K562 (cell line): Measurements from ENCODE around the gene LMOD1. TPM values are rescaled to one million over a fixed set of nuclear protein-coding genes. Genes with fewer than 3 reads are reported as not detected.

Experiments
- CEBPB ChIP-seq: fragments of 450-650 bp; IDR thresholded peaks from 2 replicates; pipeline ENCODE4 v1.6.1; 2016; ENCODE audit warnings: missing genetic modification characterization, missing compliant biosample characterization
- HNRNPL ChIP-seq: fragments of 200-400 bp; formaldehyde crosslinking; IDR thresholded peaks from 2 replicates; pipeline ENCODE4 v1.6.1; 2017; ENCODE audit warnings: low read depth, mild to moderate bottlenecking, low read length
- MYC ChIP-seq, 2 experiments: fragments of 250-450 bp in 1 of 2; sonication (Bioruptor Pico) in 1 of 2; IDR thresholded peaks; 2 replicates each; pipeline versions ENCODE4 v1.5.1 to v1.6.1; 2012 to 2021; ENCODE audit warnings: low read depth in 2 of 2, borderline replicate concordance in 1 of 2, improper control_type of control experiment in 1 of 2, low read length in 1 of 2, mild to moderate bottlenecking in 1 of 2, moderate library complexity in 1 of 2
- NFATC3 ChIP-seq: fragments of 450-650 bp; IDR thresholded peaks from 2 replicates; pipeline ENCODE4 v1.6.1; 2017; ENCODE audit warnings: mild to moderate bottlenecking
- NONO ChIP-seq, 2 experiments: fragments of 200-400 bp in 1 of 2; fragments of 450-650 bp in 1 of 2; formaldehyde crosslinking in 1 of 2; IDR thresholded peaks; 2 replicates each; pipeline ENCODE4 v1.6.1; 2017; ENCODE audit warnings: low read depth in 2 of 2, mild to moderate bottlenecking in 2 of 2, moderate library complexity in 2 of 2, low read length in 1 of 2
- PHB2 ChIP-seq: fragments of 450-650 bp; IDR thresholded peaks from 2 replicates; pipeline ENCODE4 v1.6.1; 2017; ENCODE audit warnings: low read depth
- TCF3 ChIP-seq: sonication (generic); formaldehyde crosslinking; IDR thresholded peaks from 2 replicates; pipeline ENCODE4 v1.4.0; 2020; ENCODE audit warnings: mild to moderate bottlenecking, missing genetic modification reagents
- TCF7L2 ChIP-seq: fragments of 150-350 bp; IDR thresholded peaks from 2 replicates; pipeline ENCODE4 v1.6.1; 2016; ENCODE audit warnings: low read depth, mild to moderate bottlenecking, low read length, moderate library complexity
- TOE1 ChIP-seq, 2 experiments: fragments of 450-650 bp in 1 of 2; sonication (generic) in 1 of 2; formaldehyde crosslinking in 1 of 2; IDR thresholded peaks; 2 replicates each; pipeline versions ENCODE4 v1.7.1 to v1.8.0; 2016 to 2022; ENCODE audit warnings: borderline replicate concordance in 2 of 2, mild to moderate bottlenecking in 2 of 2, antibody characterized with exemption in 1 of 2, inconsistent platforms in 1 of 2, low read depth in 1 of 2, missing genetic modification reagents in 1 of 2, moderate library complexity in 1 of 2
- ZNF175 ChIP-seq: fragments of 200-800 bp; sonication (Bioruptor generic); IDR thresholded peaks from 2 replicates; pipeline ENCODE4 v1.6.1; 2016; ENCODE audit warnings: low read depth, mild to moderate bottlenecking, missing genetic modification characterization, missing compliant biosample characterization
- ZNF778 ChIP-seq: fragments of 450-650 bp; formaldehyde crosslinking; IDR thresholded peaks from 2 replicates; pipeline ENCODE4 v1.4.0; 2020; ENCODE audit warnings: mild to moderate bottlenecking, moderate library complexity
- polyA plus RNA-seq, 8 experiments: library from polyadenylated mRNA; depleted of rRNA in 4 of 8; stranded (reverse) in 5 of 8; unstranded in 3 of 8; fragments of >200 nt; fragmentation: Nextera tagmentation in 2 of 8; fragmentation: Illumina TruSeq in 1 of 8; extraction: Ambion mirVana in 2 of 8; extraction: Trizol in 1 of 8; gene quantifications; 2 replicates each; pipeline versions ENCODE4 v1.2.1 to v1.2.3, GENCODE V29; 2011 to 2014; ENCODE audit warnings: inconsistent platforms in 1 of 8, missing spikeins in 1 of 8
- total RNA-seq, 7 experiments: library from RNA; depleted of rRNA in 6 of 7; stranded (reverse); fragments of >200 nt in 6 of 7; fragmentation: Illumina TruSeq in 2 of 7; extraction: Trizol in 2 of 7; gene quantifications; 2 replicates each; pipeline versions ENCODE4 v1.2.1 to v1.2.3, GENCODE V29; 2011 to 2021; ENCODE audit warnings: low replicate concordance in 1 of 7
- TF ChIP-seq, protein P1 (sequence below), 2 experiments: fragments of 250-450 bp in 1 of 2; fragments of 450-650 bp in 1 of 2; sonication (Bioruptor Pico) in 1 of 2; IDR thresholded peaks; 2 replicates each; pipeline versions ENCODE4 v1.6.1 to v1.8.0; 2016 to 2021; ENCODE audit warnings: mild to moderate bottlenecking in 2 of 2, moderate library complexity in 2 of 2, missing compliant biosample characterization in 1 of 2, missing genetic modification characterization in 1 of 2
- TF ChIP-seq, protein P2 (sequence below): fragments of 200-800 bp; sonication (Bioruptor generic); IDR thresholded peaks from 2 replicates; pipeline ENCODE4 v1.6.1; 2017; ENCODE audit warnings: missing genetic modification characterization, missing compliant biosample characterization
- TF ChIP-seq, protein P3 (sequence below): sonication (generic); formaldehyde crosslinking; IDR thresholded peaks from 2 replicates; pipeline ENCODE4 v1.8.0; 2022; ENCODE audit warnings: mild to moderate bottlenecking, missing genetic modification reagents
- TF ChIP-seq, protein P4 (sequence below): fragments of 450-650 bp; formaldehyde crosslinking; IDR thresholded peaks from 2 replicates; pipeline ENCODE4 v1.4.0; 2022; ENCODE audit warnings: mild to moderate bottlenecking, moderate library complexity

The LMOD1 gene
- total and polyA plus RNA-seq, 9 of the 15 experiments (the other 6 are each of a cell fraction or from before 2014, with no cell fraction given) = 0.03 to 0.54 (median 0.38) TPM; not detected in 1

DNA sequence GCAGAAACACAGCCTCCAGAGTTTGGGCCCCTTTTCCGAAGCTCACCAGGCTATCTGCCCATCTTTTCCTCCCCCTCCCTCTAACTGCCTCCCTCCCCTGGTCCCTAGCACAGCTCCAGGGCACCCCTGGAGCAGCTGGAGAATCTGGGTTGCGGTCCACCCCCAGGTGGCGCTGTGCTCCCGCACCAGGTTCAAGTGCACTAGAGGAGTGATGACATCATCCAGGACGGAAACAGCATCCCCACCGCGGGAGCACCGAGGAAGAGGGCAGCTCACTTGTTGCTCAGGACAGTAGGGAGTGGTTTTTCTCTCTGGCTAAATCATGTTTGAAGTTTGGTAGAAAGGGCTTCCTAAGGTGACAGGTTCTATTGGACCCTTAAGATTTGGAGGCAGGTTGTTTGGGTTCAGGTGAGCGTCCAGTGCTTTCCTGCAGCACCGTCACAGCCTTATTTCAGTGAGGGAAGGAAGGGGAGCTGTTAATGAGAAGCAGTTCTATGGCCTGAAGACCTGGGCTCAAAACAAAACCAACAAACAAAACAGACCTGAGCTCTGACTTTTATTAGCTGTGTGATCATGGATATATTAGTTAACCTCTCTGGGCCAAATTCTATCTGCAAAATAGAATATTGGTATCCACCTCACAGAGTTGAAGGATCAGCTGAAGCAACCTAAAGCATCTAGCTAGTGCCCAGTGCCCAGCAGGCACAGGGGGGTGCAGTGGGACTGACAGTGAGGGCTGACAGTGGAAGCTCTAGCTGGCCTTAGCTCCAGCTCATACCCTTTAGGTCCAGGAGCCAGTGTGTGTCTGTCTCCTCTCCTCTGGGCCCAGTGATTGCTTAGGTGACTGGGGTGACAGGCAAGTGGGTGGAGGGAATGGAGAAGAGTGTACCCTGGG is 50.2 kb downstream of the LMOD1 start (continued):
- TF ChIP-seq TOE1 (IDR thresholded peaks at IDR 0.05; ENCODE audit: borderline replicate concordance) (peak; percentile 74), TOE1 (CRISPR knock-in tag; IDR thresholded peaks at IDR 0.05; ENCODE audit: borderline replicate concordance, low read depth) (no peak), MYC (IDR thresholded peaks at IDR 0.05; ENCODE audit: low read depth, low read length) (peak; percentile 61), MYC (CRISPR knock-in tag; IDR thresholded peaks at IDR 0.05; ENCODE audit: borderline replicate concordance, low read depth) (no peak), ZNF778 (CRISPR knock-in tag) (no peak), TCF7L2 (no peak), NONO (IDR thresholded peaks at IDR 0.05; ENCODE audit: low read depth in 2 of 2, low read length in 1 of 2) (peak in 1 of 2 experiments; percentile 86; a peak in 2 of 4 replicates), PHB2 (no peak), ZNF175 (CRISPR knock-in tag) (peak; percentile 84), CEBPB (tag) (peak; percentile 79), NFATC3 (0 out of 2 replicates have a peak, but pooled peaks have one; percentile 22), TCF3 (CRISPR knock-in tag) (peak; percentile 19; the same call in 1 of the 2 replicates), HNRNPL (no peak)
- TF ChIP-seq, protein P1, sequence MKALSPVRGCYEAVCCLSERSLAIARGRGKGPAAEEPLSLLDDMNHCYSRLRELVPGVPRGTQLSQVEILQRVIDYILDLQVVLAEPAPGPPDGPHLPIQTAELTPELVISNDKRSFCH (CRISPR knock-in tag; IDR thresholded peaks at IDR 0.05) = no peak
- TF ChIP-seq, protein P1 (tag; IDR thresholded peaks at IDR 0.05) = peak; percentile 73; the same call in 1 of the 2 replicates
- TF ChIP-seq, protein P2, sequence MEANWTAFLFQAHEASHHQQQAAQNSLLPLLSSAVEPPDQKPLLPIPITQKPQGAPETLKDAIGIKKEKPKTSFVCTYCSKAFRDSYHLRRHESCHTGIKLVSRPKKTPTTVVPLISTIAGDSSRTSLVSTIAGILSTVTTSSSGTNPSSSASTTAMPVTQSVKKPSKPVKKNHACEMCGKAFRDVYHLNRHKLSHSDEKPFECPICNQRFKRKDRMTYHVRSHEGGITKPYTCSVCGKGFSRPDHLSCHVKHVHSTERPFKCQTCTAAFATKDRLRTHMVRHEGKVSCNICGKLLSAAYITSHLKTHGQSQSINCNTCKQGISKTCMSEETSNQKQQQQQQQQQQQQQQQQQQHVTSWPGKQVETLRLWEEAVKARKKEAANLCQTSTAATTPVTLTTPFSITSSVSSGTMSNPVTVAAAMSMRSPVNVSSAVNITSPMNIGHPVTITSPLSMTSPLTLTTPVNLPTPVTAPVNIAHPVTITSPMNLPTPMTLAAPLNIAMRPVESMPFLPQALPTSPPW = peak; percentile 72
- TF ChIP-seq, protein P3, sequence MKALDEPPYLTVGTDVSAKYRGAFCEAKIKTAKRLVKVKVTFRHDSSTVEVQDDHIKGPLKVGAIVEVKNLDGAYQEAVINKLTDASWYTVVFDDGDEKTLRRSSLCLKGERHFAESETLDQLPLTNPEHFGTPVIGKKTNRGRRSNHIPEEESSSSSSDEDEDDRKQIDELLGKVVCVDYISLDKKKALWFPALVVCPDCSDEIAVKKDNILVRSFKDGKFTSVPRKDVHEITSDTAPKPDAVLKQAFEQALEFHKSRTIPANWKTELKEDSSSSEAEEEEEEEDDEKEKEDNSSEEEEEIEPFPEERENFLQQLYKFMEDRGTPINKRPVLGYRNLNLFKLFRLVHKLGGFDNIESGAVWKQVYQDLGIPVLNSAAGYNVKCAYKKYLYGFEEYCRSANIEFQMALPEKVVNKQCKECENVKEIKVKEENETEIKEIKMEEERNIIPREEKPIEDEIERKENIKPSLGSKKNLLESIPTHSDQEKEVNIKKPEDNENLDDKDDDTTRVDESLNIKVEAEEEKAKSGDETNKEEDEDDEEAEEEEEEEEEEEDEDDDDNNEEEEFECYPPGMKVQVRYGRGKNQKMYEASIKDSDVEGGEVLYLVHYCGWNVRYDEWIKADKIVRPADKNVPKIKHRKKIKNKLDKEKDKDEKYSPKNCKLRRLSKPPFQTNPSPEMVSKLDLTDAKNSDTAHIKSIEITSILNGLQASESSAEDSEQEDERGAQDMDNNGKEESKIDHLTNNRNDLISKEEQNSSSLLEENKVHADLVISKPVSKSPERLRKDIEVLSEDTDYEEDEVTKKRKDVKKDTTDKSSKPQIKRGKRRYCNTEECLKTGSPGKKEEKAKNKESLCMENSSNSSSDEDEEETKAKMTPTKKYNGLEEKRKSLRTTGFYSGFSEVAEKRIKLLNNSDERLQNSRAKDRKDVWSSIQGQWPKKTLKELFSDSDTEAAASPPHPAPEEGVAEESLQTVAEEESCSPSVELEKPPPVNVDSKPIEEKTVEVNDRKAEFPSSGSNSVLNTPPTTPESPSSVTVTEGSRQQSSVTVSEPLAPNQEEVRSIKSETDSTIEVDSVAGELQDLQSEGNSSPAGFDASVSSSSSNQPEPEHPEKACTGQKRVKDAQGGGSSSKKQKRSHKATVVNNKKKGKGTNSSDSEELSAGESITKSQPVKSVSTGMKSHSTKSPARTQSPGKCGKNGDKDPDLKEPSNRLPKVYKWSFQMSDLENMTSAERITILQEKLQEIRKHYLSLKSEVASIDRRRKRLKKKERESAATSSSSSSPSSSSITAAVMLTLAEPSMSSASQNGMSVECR = 0 out of 2 replicates have a peak, but pooled peaks have one; percentile 55
- TF ChIP-seq, protein P4, sequence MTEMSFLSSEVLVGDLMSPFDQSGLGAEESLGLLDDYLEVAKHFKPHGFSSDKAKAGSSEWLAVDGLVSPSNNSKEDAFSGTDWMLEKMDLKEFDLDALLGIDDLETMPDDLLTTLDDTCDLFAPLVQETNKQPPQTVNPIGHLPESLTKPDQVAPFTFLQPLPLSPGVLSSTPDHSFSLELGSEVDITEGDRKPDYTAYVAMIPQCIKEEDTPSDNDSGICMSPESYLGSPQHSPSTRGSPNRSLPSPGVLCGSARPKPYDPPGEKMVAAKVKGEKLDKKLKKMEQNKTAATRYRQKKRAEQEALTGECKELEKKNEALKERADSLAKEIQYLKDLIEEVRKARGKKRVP (CRISPR knock-in tag) = peak; percentile 68; the same call in 1 of the 2 replicates
